Medulla oblongata (tissue), 1 donor: ENCODE data around the gene FOLR1.
"Not testable (repeated sequence)": the region's sequence is repeated elsewhere in the genome, so short reads cannot be mapped to it uniquely, and the experiment has no call there.

Experiments used
- DNase-seq: peaks from one replicate; pipeline ENCODE4 v3.0.0-alpha.2; 2015; ENCODE audit errors: extremely low spot score

FOLR1 gene

DNA sequence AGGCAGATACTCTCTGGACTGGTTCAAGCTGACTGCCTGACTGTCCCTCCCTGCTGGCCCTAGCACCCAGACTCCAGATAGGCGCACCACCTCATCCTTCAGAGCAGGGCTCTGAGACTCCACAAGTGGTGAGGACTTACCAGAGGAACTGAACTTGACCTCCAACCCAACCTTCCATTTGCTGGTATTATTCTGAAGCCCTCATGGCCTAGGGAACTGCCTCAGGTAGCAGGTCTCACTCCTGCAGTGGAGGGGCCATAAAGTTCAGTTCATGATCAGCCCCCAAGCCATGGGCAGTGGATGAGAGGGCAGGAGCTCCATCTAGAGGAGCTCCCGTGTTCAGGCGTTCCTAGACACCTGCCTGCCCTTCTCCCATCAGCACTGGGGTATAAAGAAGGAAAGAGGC is 10.4 kb upstream of the FOLR1 start:
- not testable (repeated sequence) for DNase-seq

DNA sequence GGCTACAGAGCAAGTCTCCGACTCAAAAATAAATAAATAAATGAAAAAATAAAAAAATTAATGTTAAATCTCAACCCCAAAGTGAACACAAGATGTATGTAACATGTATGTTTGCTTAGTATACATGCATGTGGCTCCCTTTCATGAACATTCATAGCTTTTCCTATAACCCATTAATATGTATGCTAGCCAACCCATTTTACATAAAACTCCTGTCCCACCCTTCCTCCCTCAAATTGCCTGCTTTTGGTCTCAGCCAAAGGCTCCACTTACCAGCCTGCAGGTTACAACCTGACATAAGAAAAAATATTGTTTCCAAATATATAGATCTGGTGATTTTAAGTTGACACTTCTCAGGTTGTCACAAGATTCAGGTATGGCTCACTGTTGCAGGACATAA is 3.7 kb upstream of the FOLR1 start:
- no peak for DNase-seq

DNA sequence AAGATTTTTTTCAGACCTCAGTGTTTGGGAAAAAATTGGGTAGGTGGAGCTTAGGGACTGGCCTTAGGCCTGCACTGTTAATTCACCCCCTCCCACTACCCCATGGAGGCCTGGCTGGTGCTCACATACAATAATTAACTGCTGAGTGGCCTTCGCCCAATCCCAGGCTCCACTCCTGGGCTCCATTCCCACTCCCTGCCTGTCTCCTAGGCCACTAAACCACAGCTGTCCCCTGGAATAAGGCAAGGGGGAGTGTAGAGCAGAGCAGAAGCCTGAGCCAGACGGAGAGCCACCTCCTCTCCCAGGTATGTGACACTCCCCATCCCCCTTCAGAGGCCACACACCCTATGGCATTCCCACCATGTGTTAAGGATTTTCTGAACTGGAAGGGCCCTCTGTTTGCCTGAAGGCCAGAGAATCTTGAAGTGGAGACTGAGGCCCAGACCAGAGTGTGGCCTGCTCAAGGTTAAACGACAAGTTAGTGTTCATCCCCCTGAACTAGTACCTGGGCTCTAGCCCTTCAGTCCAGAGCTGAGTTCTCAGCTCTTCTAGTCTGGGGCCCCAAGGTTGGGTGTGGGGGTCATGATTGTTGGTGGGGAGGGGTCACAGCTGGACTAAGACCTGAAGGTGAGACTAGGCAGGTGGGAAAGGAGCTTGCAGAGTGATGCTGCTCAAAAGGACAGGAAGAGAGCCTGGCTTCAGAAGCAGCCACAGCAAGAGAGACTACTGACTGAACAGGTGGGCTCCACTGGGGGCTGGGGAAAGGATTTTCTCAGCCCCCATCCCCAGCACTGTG is 2.3 kb upstream of the FOLR1 start:
- peak; percentile 64 for DNase-seq

DNA sequence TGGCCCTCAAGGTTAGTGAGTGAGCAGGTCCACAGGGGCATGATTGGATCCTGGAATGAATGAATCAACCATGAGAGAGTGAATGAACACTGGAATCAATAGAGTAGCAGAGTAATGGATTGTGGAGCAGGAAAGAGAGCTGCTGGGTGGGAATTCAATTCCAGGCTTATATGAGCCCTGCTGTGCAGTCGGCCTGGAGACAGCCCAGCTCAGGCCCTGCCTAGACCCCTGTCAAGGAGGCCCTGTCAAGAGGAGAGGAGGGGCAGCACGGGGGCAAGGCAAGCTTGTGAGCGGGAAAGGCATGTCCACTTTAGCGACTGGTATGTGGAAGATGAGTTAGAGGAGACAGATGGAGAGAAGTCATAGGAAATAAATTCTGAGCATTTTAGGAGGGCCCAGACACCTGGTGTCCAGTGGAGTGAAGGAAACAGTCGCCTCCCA is 1.3 kb upstream of the FOLR1 start:
- no peak for DNase-seq

DNA sequence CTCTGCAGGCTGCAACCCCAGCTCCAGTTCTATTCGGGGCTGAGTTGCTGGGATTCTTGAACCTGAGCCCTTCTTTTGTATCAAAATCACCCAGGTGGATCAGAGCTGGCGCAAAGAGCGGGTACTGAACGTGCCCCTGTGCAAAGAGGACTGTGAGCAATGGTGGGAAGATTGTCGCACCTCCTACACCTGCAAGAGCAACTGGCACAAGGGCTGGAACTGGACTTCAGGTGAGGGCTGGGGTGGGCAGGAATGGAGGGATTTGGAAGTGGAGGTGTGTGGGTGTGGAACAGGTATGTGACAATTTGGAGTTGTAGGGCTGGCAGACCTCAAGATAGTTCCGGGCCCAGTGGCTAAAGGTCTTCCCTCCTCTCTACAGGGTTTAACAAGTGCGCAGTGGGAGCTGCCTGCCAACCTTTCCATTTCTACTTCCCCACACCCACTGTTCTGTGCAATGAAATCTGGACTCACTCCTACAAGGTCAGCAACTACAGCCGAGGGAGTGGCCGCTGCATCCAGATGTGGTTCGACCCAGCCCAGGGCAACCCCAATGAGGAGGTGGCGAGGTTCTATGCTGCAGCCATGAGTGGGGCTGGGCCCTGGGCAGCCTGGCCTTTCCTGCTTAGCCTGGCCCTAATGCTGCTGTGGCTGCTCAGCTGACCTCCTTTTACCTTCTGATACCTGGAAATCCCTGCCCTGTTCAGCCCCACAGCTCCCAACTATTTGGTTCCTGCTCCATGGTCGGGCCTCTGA is 3.8 kb downstream of the FOLR1 start:
- no peak for DNase-seq

DNA sequence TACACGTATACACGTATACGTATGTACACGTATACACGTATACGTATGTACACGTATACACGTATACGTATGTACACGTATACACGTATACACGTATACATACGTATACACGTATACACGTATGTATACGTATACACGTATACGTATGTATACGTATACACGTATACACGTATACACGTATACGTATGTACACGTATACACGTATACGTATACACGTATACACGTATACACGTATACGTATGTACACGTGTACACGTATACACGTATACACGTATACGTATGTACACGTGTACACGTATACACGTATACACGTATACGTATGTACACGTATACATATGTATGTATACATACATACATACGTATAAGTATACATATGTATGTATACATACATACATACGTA is 9.5 kb downstream of the FOLR1 start:
- DNase-seq, result not testable (repeated sequence)

DNA sequence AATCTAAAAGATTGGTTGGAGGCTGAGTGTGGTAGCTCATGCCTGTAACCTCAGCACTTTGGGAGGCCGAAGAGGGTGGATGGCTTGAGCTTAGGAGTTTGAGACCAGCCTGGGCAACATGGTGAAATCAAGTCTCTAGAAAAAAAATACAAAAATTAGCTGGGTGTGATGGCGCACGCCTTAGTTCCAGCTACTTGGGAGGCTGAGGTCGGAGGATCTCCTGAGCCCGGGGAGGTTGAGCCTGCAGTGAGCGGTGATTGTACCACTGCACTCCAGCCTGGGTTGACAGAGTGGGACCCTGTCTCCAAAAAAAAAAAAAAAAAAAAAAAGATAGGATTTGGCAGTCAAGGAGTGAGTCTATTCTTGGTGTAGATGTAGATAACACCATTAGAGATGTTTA is 10.6 kb downstream of the FOLR1 start:
- DNase-seq, result no peak

DNA sequence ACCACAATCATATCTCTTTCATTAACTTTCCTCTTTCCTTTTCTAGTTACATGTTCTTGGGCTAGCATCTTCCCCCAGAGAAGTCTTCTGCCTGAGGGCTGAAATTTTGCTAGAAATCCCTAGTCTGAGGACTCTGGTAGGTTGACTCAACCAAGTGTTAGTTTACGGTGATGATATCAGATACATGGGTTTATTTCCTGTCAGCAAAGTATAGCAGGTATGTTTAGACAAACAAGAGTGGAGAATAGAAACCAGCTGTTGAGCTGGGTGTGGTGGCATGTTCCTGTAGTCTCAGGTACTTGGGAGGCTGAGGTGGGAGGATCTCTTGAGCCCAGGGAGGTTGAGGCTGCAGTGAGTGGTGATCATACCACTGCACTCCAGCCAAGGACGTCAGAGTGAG is 11.2 kb downstream of the FOLR1 start:
- no peak for DNase-seq

DNA sequence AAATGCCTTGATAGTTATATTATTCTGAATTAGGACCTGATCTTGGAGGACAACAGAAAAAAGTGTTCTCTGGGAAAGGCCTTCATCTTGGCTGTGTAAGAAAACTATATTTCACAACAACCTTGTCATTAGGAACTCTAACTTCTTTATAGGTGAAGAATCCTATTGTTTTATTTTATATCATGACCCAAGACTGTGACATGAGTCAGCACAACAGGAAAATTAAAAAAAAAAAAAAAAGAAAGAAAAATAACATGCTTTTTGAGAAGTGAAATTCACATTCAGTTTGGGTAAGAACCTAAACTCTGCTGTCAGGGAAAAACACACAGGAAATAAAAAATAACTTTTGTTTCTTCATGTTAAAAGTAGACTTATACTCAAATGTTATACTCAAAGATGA is 12.9 kb downstream of the FOLR1 start:
- no peak for DNase-seq

DNA sequence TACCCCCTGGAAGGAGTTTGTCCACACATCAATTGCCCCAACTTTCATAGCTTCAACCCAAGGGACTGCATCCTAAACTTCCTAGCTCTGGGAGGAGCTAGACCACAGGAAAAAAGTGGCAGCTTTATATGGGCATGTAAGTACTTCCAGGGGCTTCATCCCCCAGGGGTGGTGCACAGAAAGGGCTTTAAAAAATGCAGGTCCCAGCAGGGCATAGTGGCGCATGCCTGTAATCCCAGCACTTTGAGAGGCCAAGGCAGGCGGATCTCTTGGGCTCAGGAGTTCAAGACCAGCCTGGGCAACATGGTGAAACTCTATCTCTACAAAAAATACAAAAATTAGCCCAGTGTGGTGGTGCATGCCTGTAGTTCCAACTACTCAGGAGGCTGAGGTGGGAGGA is 14.9 kb downstream of the FOLR1 start:
- not testable (repeated sequence) for DNase-seq

DNA sequence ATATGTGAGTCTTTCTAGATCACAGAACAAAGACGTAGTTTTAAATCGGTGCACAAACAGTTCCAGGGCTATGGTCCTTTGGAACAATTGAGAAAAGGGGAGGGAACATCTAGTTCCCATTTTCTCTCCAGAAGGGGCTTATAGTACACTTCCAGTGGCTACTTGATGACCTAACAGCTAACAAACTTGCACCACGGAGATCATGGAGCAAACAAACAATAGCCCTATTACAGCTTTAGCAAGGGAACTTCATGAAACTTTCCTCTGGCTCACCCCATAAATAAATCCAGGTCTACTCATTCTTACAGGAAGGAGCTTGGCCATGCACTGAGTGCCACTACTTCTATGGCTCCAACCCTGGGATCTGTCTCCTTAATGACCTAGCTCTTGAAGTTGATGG is 16.3 kb downstream of the FOLR1 start:
- no peak for DNase-seq

DNA sequence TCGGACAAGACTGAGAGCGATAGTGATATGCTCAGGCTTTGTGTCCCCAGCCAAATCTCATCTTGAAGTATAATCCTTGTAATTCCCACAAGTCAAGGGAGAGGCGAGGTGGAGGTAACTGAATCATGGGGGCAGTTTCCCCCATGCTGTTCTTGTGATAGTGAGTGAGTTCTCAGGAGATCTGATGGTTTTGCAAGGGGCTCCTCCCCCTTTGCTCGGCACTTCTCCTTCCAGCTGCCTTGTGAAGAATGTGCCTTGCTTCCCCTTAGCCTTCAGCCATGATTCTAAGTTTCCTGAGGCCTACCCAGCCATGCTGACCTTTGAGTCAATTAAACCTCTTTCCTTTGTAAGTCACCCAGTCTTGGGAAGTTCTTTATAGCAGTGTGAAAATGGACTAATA is 17.2 kb downstream of the FOLR1 start:
- no peak for DNase-seq

DNA sequence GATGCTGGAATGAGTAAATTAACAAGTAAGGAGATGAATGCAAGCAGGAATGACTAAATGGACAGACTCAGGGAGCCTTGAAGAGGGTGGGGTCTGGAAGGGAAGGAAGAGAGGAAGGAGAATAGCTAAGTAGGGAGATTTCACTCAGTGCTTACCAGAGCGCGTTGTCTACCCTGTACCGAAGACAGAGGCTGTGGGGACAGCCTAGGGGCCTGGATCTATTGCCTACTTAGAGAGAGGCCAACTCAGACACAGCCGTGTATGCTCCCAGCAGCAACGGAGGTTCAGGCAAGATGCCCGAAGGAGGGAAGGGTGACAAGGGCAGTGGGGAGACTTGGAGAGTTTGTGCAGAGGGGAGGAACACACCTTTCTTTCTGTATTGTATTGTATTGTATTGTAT is 24.7 kb downstream of the FOLR1 start, which contains the start of gene FOLR2:
TSS of gene FOLR2 (plus strand) at position 157 of the 400 bp plus-strand sequence. CDS start 1,791 bp downstream, outside the sequence.
- no peak for DNase-seq

DNA sequence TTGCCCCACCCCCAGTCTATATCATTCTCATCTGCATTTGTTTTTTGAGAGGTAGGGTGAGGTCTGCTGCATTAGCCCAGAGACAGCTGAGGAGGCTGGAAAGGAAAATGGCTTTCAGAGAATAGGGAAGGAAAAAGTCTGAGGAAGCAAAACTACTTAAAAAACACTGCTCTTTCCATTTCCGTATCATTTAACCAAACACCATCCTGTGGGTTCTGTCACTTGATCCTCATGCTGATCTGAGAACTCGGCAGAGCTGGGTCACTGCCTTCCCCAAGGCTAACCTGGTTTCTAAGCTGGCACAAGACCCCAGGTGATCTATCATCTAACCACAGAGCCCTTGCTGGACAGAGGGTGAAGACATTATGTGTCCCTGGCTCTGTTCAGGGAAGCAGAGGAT is 25.9 kb downstream of the FOLR1 start:
- DNase-seq, result peak; percentile 65

DNA sequence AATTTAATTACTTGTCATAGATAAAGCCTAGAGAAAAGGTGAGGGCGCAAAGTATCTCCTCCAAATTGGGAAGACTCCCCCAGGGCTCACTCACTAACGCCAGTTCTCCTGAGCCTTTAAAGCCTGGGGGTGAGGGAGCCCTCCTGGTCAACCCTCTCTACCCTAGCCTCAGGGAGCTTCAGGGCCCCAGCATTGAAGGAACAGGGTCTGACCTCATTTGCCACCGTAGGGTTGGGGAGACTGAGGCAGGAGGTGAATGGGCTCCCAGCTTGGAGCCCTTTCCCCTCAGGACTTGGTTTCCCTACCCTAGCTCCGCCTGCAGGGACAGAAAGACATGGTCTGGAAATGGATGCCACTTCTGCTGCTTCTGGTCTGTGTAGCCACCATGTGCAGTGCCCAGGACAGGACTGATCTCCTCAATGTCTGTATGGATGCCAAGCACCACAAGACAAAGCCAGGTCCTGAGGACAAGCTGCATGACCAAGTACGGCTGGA is 26.4 kb downstream of the FOLR1 start:
- DNase-seq, result no peak

DNA sequence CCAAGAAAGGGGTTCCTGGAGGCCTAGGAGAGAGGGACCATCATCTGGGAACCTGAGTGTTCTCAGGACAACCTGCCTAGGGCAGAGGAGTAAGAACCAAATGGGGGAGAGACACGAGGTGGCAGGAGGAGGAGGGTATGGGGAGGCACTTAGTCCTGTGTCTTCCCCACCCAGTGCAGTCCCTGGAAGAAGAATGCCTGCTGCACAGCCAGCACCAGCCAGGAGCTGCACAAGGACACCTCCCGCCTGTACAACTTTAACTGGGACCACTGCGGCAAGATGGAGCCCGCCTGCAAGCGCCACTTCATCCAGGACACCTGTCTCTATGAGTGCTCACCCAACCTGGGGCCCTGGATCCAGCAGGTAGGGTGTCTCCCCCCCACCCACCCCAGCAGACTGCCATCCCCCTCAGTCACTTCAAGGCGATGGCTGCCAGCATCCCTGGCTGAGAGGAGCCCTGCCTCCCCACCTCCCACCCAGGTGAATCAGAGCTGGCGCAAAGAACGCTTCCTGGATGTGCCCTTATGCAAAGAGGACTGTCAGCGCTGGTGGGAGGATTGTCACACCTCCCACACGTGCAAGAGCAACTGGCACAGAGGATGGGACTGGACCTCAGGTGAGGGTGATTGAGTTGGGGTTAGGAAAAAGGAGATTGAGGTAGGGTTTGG is 28.9 kb downstream of the FOLR1 start:
- no peak for DNase-seq

DNA sequence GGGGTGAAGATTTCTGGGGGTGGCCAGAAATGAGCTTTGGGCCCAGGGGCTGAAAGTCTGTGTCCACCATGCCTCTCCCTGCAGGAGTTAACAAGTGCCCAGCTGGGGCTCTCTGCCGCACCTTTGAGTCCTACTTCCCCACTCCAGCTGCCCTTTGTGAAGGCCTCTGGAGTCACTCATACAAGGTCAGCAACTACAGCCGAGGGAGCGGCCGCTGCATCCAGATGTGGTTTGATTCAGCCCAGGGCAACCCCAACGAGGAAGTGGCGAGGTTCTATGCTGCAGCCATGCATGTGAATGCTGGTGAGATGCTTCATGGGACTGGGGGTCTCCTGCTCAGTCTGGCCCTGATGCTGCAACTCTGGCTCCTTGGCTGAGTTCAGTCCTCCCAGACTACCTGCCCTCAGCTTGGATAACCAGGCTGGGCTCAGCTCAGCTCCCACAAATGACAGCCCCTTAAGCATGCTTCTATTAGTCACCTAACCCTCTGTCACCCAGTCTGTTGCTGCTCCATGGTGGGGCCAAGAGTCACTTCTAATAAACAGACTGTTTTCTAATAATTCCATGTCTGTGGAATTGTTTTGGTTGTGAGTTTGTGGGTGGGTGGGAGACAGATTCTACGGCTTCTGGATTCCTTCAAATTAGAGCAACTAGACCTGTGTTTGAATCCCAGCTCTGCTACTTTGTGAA is 29.6 kb downstream of the FOLR1 start:
- DNase-seq, result no peak

DNA sequence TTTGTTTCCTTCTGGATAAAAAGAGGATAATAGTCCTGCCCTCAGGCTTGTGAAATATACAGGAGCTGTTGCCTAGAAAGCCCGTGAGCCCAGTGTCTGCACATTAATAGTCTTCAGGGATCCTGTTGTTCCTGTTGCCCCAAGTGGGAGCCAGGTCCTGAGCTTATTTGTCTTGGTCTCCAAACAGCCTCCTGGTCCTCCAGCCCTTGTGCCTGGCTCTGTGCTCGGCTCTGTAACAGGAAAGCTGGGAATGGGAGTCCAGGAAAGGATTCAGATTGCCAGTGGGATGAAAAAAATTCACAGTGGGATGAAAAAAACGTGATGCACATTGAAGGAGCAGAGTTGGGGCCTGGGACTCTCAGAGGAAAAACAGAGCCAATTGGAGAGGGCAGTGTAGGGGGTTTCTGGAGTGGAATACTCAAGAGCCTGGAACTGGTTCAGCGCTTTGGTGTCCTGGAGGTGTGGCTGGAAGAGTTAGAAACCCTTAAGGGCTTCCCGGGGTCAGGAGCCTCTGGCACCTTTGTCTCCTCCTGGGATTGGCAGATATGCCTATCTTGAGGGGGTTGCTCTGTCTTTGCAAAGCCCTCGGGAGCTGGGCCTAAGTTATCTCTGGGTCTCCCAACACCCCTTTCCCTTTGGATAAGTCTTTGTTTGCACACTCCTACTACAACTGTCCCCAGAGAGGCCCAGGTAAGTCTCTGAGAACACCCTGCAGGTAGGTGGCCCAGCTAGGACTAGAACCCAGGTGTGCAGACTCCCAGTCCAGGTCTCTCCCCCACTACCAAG is 30.4 kb downstream of the FOLR1 start:
- no peak for DNase-seq

DNA sequence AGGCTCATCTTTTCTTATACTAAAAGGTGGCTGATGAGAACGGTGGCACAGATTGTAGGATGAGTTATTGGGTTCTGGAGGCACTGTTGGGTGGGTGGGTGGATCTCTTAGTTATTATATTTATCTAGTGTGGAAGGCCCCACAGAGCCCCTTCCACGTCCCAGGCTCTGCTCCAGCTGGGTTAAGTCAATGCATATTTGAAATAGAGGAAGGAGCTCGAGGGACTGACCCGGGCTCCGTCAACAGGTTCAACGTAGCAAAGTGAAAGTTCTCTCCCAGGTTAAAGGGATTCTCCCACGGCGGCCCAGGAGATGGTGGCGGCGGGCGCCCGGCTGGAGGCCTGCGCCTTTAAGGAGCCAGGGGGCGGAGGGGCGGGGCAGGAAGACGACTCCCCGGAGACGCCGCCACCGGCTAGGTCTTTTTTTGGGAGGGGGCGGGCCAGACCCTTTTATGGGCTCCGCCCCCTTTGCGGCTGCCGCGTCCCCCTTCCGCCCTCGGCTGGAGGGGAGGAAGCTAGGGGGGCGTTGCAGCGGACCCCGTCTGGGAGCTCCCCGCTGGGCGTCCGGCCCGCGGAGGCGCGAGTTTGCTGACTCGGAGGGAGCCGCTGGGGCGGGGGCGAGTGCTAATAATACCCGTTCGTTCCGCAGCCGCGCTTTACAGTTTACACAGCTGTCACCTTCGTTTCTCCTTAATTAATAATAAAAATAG is 31.1 kb downstream of the FOLR1 start:
- DNase-seq, result peak; percentile 92
